Loucy (cell line): ENCODE results near the gene DOCK10.

Experiments
- H2AFZ ChIP-seq: fragments of 200-600 bp; sonication (generic); 2 replicates; pipeline ENCODE4 v1.6.0; 2016; ENCODE audit warnings: antibody characterized with exemption, mild to moderate bottlenecking, low read length, moderate library complexity
- H3F3A ChIP-seq: fragments of 200-600 bp; 2 replicates; pipeline ENCODE4 v1.6.0; 2016; ENCODE audit warnings: antibody characterized with exemption, low read depth, mild to moderate bottlenecking
- H3K27me3 ChIP-seq: fragments of 200-600 bp; sonication (generic); 2 replicates; pipeline ENCODE4 v1.6.1; 2014; ENCODE audit warnings: low read length, mild to moderate bottlenecking; ENCODE audit not compliant: insufficient read depth, poor library complexity, severe bottlenecking
- H3K36me3 ChIP-seq: fragments of 200-600 bp; sonication (generic); 2 replicates; pipeline ENCODE4 v1.6.1; 2016; ENCODE audit warnings: low read length; ENCODE audit not compliant: insufficient read depth
- H3K4me1 ChIP-seq: fragments of 200-600 bp; sonication (generic); 2 replicates; pipeline ENCODE4 v1.5.1; 2014; ENCODE audit warnings: low read length, mild to moderate bottlenecking; ENCODE audit not compliant: insufficient read depth, poor library complexity, severe bottlenecking
- H3K4me2 ChIP-seq: fragments of 200-600 bp; sonication (generic); 2 replicates; pipeline ENCODE4 v1.6.0; 2014; ENCODE audit warnings: antibody characterized with exemption, low read length, low read depth, mild to moderate bottlenecking; ENCODE audit not compliant: poor library complexity, severe bottlenecking
- H3K4me3 ChIP-seq: fragments of 200-600 bp; sonication (generic); 2 replicates; pipeline ENCODE4 v1.5.1; 2014; ENCODE audit warnings: low read length, mild to moderate bottlenecking, mixed read lengths; ENCODE audit not compliant: poor library complexity, severe bottlenecking
- H3K79me2 ChIP-seq: fragments of 200-600 bp; sonication (generic); 2 replicates; pipeline ENCODE4 v1.6.1; 2014; ENCODE audit warnings: low read length; ENCODE audit not compliant: insufficient read depth
- H3K9ac ChIP-seq: fragments of 200-600 bp; sonication (generic); 2 replicates; pipeline ENCODE4 v1.6.0; 2014; ENCODE audit warnings: mild to moderate bottlenecking, low read depth, low read length, moderate library complexity; ENCODE audit not compliant: poor library complexity, severe bottlenecking
- H3K9me2 ChIP-seq: fragments of 200-600 bp; sonication (generic); replicated peaks from 2 replicates; pipeline ENCODE4 v1.6.1; 2016; ENCODE audit warnings: low read depth, low read length, mixed read lengths
- H3K9me3 ChIP-seq: fragments of 200-600 bp; sonication (generic); 2 replicates; pipeline ENCODE4 v1.6.1; 2014; ENCODE audit warnings: mild to moderate bottlenecking, antibody characterized with exemption, low read length, low read depth; ENCODE audit not compliant: insufficient read depth
- H4K20me1 ChIP-seq: fragments of 200-600 bp; sonication (generic); 2 replicates; pipeline ENCODE4 v1.6.0; 2014; ENCODE audit warnings: antibody characterized with exemption, low read length, mild to moderate bottlenecking; ENCODE audit not compliant: insufficient read depth, poor library complexity, severe bottlenecking
- EZH2phosphoT487 ChIP-seq: fragments of 200-600 bp; IDR thresholded peaks from 2 replicates; pipeline ENCODE4 v1.6.1; 2018; ENCODE audit warnings: antibody characterized with exemption, mild to moderate bottlenecking, moderate library complexity, borderline replicate concordance
- TF ChIP-seq, protein P1 (sequence below): fragments of 200-600 bp; sonication (generic); conservative IDR thresholded peaks from 2 replicates; pipeline ENCODE4 v1.5.1; 2014; ENCODE audit warnings: mild to moderate bottlenecking, antibody characterized with exemption, low read length

Gene DOCK10

GRCh38 chr2:224885291-224885690, 157.0 kb downstream of the DOCK10 start:
- no peaks in the 10 kb centered on the region for H4K20me1 ChIP-seq
- H3K36me3 ChIP-seq, result peaks cover 87% of the 10 kb centered on the region
- H3F3A ChIP-seq, result no peaks in the 10 kb centered on the region
- H3K9me2 ChIP-seq, result no peaks in the 10 kb centered on the region
- no peak overlapping the region for H2AFZ ChIP-seq
- H3K79me2 ChIP-seq, result no peaks in the 10 kb centered on the region
- H3K27me3 ChIP-seq, result no peaks in the 10 kb centered on the region
- no peaks in the 10 kb centered on the region for H3K4me1 ChIP-seq
- TF ChIP-seq EZH2phosphoT487, result no peak
- TF ChIP-seq, protein P1, sequence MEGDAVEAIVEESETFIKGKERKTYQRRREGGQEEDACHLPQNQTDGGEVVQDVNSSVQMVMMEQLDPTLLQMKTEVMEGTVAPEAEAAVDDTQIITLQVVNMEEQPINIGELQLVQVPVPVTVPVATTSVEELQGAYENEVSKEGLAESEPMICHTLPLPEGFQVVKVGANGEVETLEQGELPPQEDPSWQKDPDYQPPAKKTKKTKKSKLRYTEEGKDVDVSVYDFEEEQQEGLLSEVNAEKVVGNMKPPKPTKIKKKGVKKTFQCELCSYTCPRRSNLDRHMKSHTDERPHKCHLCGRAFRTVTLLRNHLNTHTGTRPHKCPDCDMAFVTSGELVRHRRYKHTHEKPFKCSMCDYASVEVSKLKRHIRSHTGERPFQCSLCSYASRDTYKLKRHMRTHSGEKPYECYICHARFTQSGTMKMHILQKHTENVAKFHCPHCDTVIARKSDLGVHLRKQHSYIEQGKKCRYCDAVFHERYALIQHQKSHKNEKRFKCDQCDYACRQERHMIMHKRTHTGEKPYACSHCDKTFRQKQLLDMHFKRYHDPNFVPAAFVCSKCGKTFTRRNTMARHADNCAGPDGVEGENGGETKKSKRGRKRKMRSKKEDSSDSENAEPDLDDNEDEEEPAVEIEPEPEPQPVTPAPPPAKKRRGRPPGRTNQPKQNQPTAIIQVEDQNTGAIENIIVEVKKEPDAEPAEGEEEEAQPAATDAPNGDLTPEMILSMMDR, result no peak
- H3K4me2 ChIP-seq, result no peak overlapping the region
- no peak overlapping the region for H3K9ac ChIP-seq
- no peak overlapping the region for H3K4me3 ChIP-seq
- no peaks in the 10 kb centered on the region for H3K9me3 ChIP-seq

- Histone ChIP-seq H3K27me3 (no peaks in the 10 kb centered on the region), H3K36me3 (peaks cover 85% of the 10 kb centered on the region), H3K79me2 (no peaks in the 10 kb centered on the region), H3K9me2 (no peaks in the 10 kb centered on the region), H3K4me3 (no peak overlapping the region), H3K9me3 (no peaks in the 10 kb centered on the region), H3K4me1 (no peaks in the 10 kb centered on the region), H4K20me1 (no peaks in the 10 kb centered on the region), H3K9ac (no peak overlapping the region), H2AFZ (no peak overlapping the region), H3F3A (no peaks in the 10 kb centered on the region), H3K4me2 (no peak overlapping the region)
- TF ChIP-seq, protein P1, result no peak
- no peak for TF ChIP-seq EZH2phosphoT487
Observed at GRCh38 chr2:224884188-224884587, 158.1 kb downstream of the DOCK10 start.

GRCh38 chr2:224883700-224884099, 158.6 kb downstream of the DOCK10 start:
- TF ChIP-seq EZH2phosphoT487, result no peak
- TF ChIP-seq, protein P1, result no peak
- H3K9me2 ChIP-seq, result no peaks in the 10 kb centered on the region
- peaks cover 88% of the 10 kb centered on the region for H3K36me3 ChIP-seq
- H3K4me2 ChIP-seq, result no peak overlapping the region
- H3K4me3 ChIP-seq, result no peak overlapping the region
- H3K79me2 ChIP-seq, result no peaks in the 10 kb centered on the region
- H3K27me3 ChIP-seq, result no peaks in the 10 kb centered on the region
- no peak overlapping the region for H3K9ac ChIP-seq
- no peaks in the 10 kb centered on the region for H3K4me1 ChIP-seq
- H2AFZ ChIP-seq, result no peak overlapping the region
- no peaks in the 10 kb centered on the region for H3K9me3 ChIP-seq
- no peaks in the 10 kb centered on the region for H3F3A ChIP-seq
- H4K20me1 ChIP-seq, result no peaks in the 10 kb centered on the region
